HEK293T (cell line): ENCODE measurements around the gene NSFL1C.

ENCODE experiments used
- CTCF ChIA-PET: fragments of 350-600 bp; formaldehyde crosslinking; extraction: SDS; loops from one replicate; lab custom pipeline; 2021; ENCODE audit warnings: antibody characterized with exemption, inconsistent platforms; lab: Yijun Ruan, JAX
- POLR2A ChIA-PET: fragments of 350-600 bp; formaldehyde crosslinking; extraction: SDS; loops from one replicate; lab custom pipeline; 2020; ENCODE audit warnings: antibody characterized with exemption, inconsistent platforms; lab: Yijun Ruan, JAX
- DNase-seq: peaks from one replicate; pipeline ENCODE4 v3.0.0; 2012; ENCODE audit warnings: mixed read lengths; ENCODE audit errors: extremely low spot score
- ARNT ChIP-seq: fragments of 450-650 bp; IDR thresholded peaks from 2 replicates; pipeline ENCODE4 v1.6.1; 2017; ENCODE audit warnings: mild to moderate bottlenecking
- BHLHE40 ChIP-seq: fragments of 450-650 bp; IDR thresholded peaks from 2 replicates; pipeline ENCODE4 v1.6.1; 2016; ENCODE audit warnings: mild to moderate bottlenecking, moderate library complexity, borderline replicate concordance
- CTBP1 ChIP-seq: fragments of 450-650 bp; IDR thresholded peaks from 2 replicates; pipeline ENCODE4 v1.6.1; 2016; ENCODE audit warnings: borderline replicate concordance
- ELF4 ChIP-seq: fragments of 450-650 bp; IDR thresholded peaks from 2 replicates; pipeline ENCODE4 v1.6.1; 2017; ENCODE audit warnings: antibody characterized with exemption
- FOXA1 ChIP-seq: fragments of 450-650 bp; IDR thresholded peaks from 2 replicates; pipeline ENCODE4 v1.6.1; 2016; ENCODE audit warnings: mild to moderate bottlenecking
- FOXK2 ChIP-seq: fragments of 450-650 bp; IDR thresholded peaks from 2 replicates; pipeline ENCODE4 v1.6.1; 2016; ENCODE audit warnings: mild to moderate bottlenecking
- FOXM1 ChIP-seq: fragments of 450-650 bp; IDR thresholded peaks from 2 replicates; pipeline ENCODE4 v1.6.1; 2017; ENCODE audit warnings: mild to moderate bottlenecking, borderline replicate concordance
- HDGF ChIP-seq: fragments of 450-650 bp; IDR thresholded peaks from 2 replicates; pipeline ENCODE4 v1.6.1; 2017; ENCODE audit warnings: antibody characterized with exemption, borderline replicate concordance
- L3MBTL2 ChIP-seq: fragments of 450-650 bp; conservative IDR thresholded peaks from 2 replicates; pipeline ENCODE4 v1.6.1; 2016; ENCODE audit warnings: mild to moderate bottlenecking
- LEF1 ChIP-seq: fragments of 450-650 bp; IDR thresholded peaks from 2 replicates; pipeline ENCODE4 v1.6.1; 2017; ENCODE audit warnings: mild to moderate bottlenecking, borderline replicate concordance
- NFRKB ChIP-seq: fragments of 450-650 bp; IDR thresholded peaks from 2 replicates; pipeline ENCODE4 v1.6.1; 2016; ENCODE audit warnings: mild to moderate bottlenecking, moderate library complexity
- PKNOX1 ChIP-seq: fragments of 450-650 bp; IDR thresholded peaks from 2 replicates; pipeline ENCODE4 v1.6.1; 2016
- SP1 ChIP-seq: fragments of 450-650 bp; IDR thresholded peaks from 2 replicates; pipeline ENCODE4 v1.6.1; 2017
- SUZ12 ChIP-seq: fragments of 450-650 bp; IDR thresholded peaks from 2 replicates; pipeline ENCODE4 v1.6.1; 2016; ENCODE audit warnings: mild to moderate bottlenecking
- TARDBP ChIP-seq: fragments of 450-650 bp; IDR thresholded peaks from 2 replicates; pipeline ENCODE4 v1.6.1; 2016
- ZNF384 ChIP-seq: fragments of 450-650 bp; IDR thresholded peaks from 2 replicates; pipeline ENCODE4 v1.6.1; 2016

NSFL1C gene

GRCh38 chr20:1441133-1441532 is 25.5 kb downstream of the NSFL1C start:
- TF ChIP-seq SP1 (no peak), HDGF (no peak), ARNT (no peak), SUZ12 (no peak), CTBP1 (no peak), ELF4 (no peak), LEF1 (no peak)
- ChIA-PET POLR2A (no interaction called here), CTCF (no interaction called here)
- no peak for DNase-seq

- no peak for DNase-seq
- no peak for TF ChIP-seq L3MBTL2
- no peak for TF ChIP-seq ZNF384
- no peak for TF ChIP-seq FOXK2
- no peak for TF ChIP-seq HDGF
- no peak for TF ChIP-seq TARDBP
- no peak for TF ChIP-seq PKNOX1
- TF ChIP-seq NFRKB = no peak
- no peak for TF ChIP-seq ARNT
- TF ChIP-seq CTBP1 = no peak
- TF ChIP-seq FOXA1 = no peak
- TF ChIP-seq SP1 = no peak
- TF ChIP-seq LEF1 = no peak
- no peak for TF ChIP-seq FOXM1
- ChIA-PET POLR2A (no interaction called here), CTCF (no interaction called here)
Observed at GRCh38 chr20:1440024-1440423, 26.6 kb downstream of the NSFL1C start.

GRCh38 chr20:1438361-1438760 is 28.3 kb downstream of the NSFL1C start:
- no peak for DNase-seq
- ChIA-PET CTCF (interaction anchor here (0.6 to 0.8 kb wide), 2 partner anchors 124 to 353 kb away, joined by 3 read pairs; no protein-coding TSS in a partner anchor), POLR2A (no interaction called here)
- no peak for TF ChIP-seq L3MBTL2
- TF ChIP-seq BHLHE40 = no peak
- TF ChIP-seq SUZ12 = no peak
- TF ChIP-seq TARDBP = no peak
- TF ChIP-seq ZNF384 = no peak
- no peak for TF ChIP-seq NFRKB
- TF ChIP-seq ELF4 = no peak
- no peak for TF ChIP-seq PKNOX1
- TF ChIP-seq CTBP1 = no peak
- no peak for TF ChIP-seq FOXA1
- no peak for TF ChIP-seq FOXK2

- DNase-seq = peak; percentile 76
- ChIA-PET CTCF (interaction anchor here (0.7 to 1.3 kb wide), 4 partner anchors 10 to 628 kb away, joined by 3 to 5 read pairs (median 4); no protein-coding TSS in a partner anchor), POLR2A (no interaction called here)
- TF ChIP-seq ARNT (no peak), FOXM1 (no peak), PKNOX1 (no peak), LEF1 (no peak), L3MBTL2 (no peak), SP1 (no peak), TARDBP (no peak), BHLHE40 (no peak), ELF4 (no peak), FOXK2 (no peak), ZNF384 (no peak), HDGF (no peak), SUZ12 (no peak), FOXA1 (no peak), NFRKB (no peak)
Observed at GRCh38 chr20:1437235-1437904, 29.3 kb downstream of the NSFL1C start.

GRCh38 chr20:1436263-1436662 is 30.4 kb downstream of the NSFL1C start:
- no peak for DNase-seq
- POLR2A ChIA-PET = no interaction called here
- CTCF ChIA-PET = no interaction called here
- TF ChIP-seq SP1 = no peak

- CTCF ChIA-PET = interaction anchor here (0.6 kb wide), 1 partner anchor 37 kb away, joined by 4 read pairs; no protein-coding TSS in a partner anchor
- POLR2A ChIA-PET = no interaction called here
Observed at GRCh38 chr20:1435337-1435699, 31.3 kb downstream of the NSFL1C start.

More at GRCh38 chr20:1435337-1435699, 31.3 kb downstream of the NSFL1C start:
- TF ChIP-seq CTBP1 (no peak), ZNF384 (no peak), TARDBP (no peak), L3MBTL2 (no peak)
- no peak for DNase-seq
